Neural progenitor cell (in vitro differentiated cells): ENCODE data around the gene ASB3.

Source experiments
- CTCF ChIP-seq: fragments of 200-600 bp; sonication (generic); IDR thresholded peaks from 2 replicates; pipeline ENCODE4 v1.5.1; 2017; ENCODE audit warnings: antibody characterized with exemption, mild to moderate bottlenecking
- EZH2 ChIP-seq: fragments of 200-600 bp; sonication (generic); IDR thresholded peaks from 2 replicates; pipeline ENCODE4 v1.6.1; 2017; ENCODE audit warnings: antibody characterized with exemption, mild to moderate bottlenecking, moderate library complexity
- EZH2phosphoT487 ChIP-seq: fragments of 200-600 bp; sonication (generic); IDR thresholded peaks from 2 replicates; pipeline ENCODE4 v1.6.1; 2017; ENCODE audit warnings: antibody characterized with exemption

- no peak for TF ChIP-seq CTCF
- no peak for TF ChIP-seq EZH2
- TF ChIP-seq EZH2phosphoT487, result no peak
Observed at GRCh38 chr2:53711271-53711780, 75.4 kb downstream of the ASB3 start.
